A549 (cell line): ENCODE measurements around the gene TRANK1. TPM values are rescaled to one million over a fixed set of nuclear protein-coding genes. Genes with fewer than 3 reads are reported as not detected.
A peak's percentile ranks its signal among the peaks of the same experiment; 100 is the strongest.

ENCODE experiments used
- ATAC-seq, 2 experiments: fragments of 200-7000 bp in 1 of 2; fragments of >200 bp in 1 of 2; cut with Nextera tagmentation in 1 of 2; cut with Tn5 transposase in 1 of 2; 3 replicates each; pipeline versions ENCODE4 v1.8.0 to v1.9.1; 2018 to 2020; ENCODE audit warnings: mild to moderate bottlenecking in 1 of 2, moderate library complexity in 1 of 2
- CTCF ChIA-PET: fragments of 300-600 bp; sonication (Branson Sonifier 250); formaldehyde crosslinking; extraction: SDS; loops from one replicate; lab custom pipeline; 2021; ENCODE audit warnings: antibody characterized with exemption, inconsistent platforms; lab: Yijun Ruan, JAX
- POLR2A ChIA-PET: fragments of 350-600 bp; formaldehyde crosslinking; extraction: SDS; loops from one replicate; lab custom pipeline; 2021; ENCODE audit warnings: antibody characterized with exemption, inconsistent platforms; lab: Yijun Ruan, JAX
- DNase-seq, 2 experiments: peaks; one replicate each; pipeline versions ENCODE4 v3.0.0 to v3.0.0-alpha.2; 2011 to 2016; ENCODE audit warnings: low read depth in 1 of 2, low spot score in 1 of 2
- FAIRE-seq: peaks from 2 replicates; lab custom pipeline; 2011; peaks lifted over from hg19 to GRCh38; lab: Jason Lieb, UNC
- H3K27ac ChIP-seq, 2 experiments: fragments of >200 bp; sonication (Bioruptor Twin); formaldehyde crosslinking; 3 replicates each; pipeline ENCODE4 v1.5.1; 2016 to 2017
- H3K4me1 ChIP-seq: fragments of >200 bp; sonication (Bioruptor Twin); formaldehyde crosslinking; 3 replicates; pipeline ENCODE4 v1.6.1; 2016
- H3K4me2 ChIP-seq: fragments of >200 bp; sonication (Bioruptor Twin); formaldehyde crosslinking; 3 replicates; pipeline ENCODE4 v1.6.1; 2016
- H3K4me3 ChIP-seq: fragments of >200 bp; sonication (Bioruptor Twin); formaldehyde crosslinking; 3 replicates; pipeline ENCODE4 v1.5.1; 2016
- H3K9me3 ChIP-seq: fragments of >200 bp; sonication (Bioruptor Twin); formaldehyde crosslinking; 3 replicates; pipeline ENCODE4 v1.6.1; 2016
- ATOH8 ChIP-seq: fragments of 250-450 bp; sonication (Bioruptor Pico); IDR thresholded peaks from 2 replicates; pipeline ENCODE4 v1.5.0; 2020; ENCODE audit warnings: low read depth, mild to moderate bottlenecking, moderate library complexity
- CEBPB ChIP-seq, 2 experiments: fragments of >200 bp in 1 of 2; sonication (Bioruptor Twin) in 1 of 2; formaldehyde crosslinking in 1 of 2; IDR thresholded peaks; 2 replicates each; pipeline ENCODE4 v1.6.1; 2012 to 2016
- CHD2 ChIP-seq: fragments of 150-350 bp; IDR thresholded peaks from 2 replicates; pipeline ENCODE4 v1.6.1; 2014; ENCODE audit warnings: low read length; ENCODE audit not compliant: partially characterized antibody
- FOSB ChIP-seq: fragments of 250-450 bp; sonication (Bioruptor Pico); IDR thresholded peaks from 2 replicates; pipeline ENCODE4 v1.5.0; 2020; ENCODE audit warnings: mild to moderate bottlenecking, moderate library complexity
- FOSL2 ChIP-seq, 2 experiments: fragments of 450-650 bp in 1 of 2; fragments of >200 bp in 1 of 2; sonication (Bioruptor Twin) in 1 of 2; formaldehyde crosslinking; IDR thresholded peaks; 2 replicates each; pipeline versions ENCODE4 v1.5.0 to v1.6.1; 2016 to 2020; ENCODE audit warnings: mild to moderate bottlenecking in 1 of 2, moderate library complexity in 1 of 2
- FOXS1 ChIP-seq: fragments of 250-450 bp; sonication (Bioruptor Pico); IDR thresholded peaks from 2 replicates; pipeline ENCODE4 v1.5.0; 2020; ENCODE audit warnings: mild to moderate bottlenecking, moderate library complexity
- HDAC2 ChIP-seq: fragments of 200-600 bp; sonication (generic); IDR thresholded peaks from 2 replicates; pipeline ENCODE4 v1.6.1; 2016
- HEYL ChIP-seq: fragments of 250-450 bp; sonication (Bioruptor Pico); IDR thresholded peaks from 2 replicates; pipeline ENCODE4 v1.8.0; 2021; ENCODE audit warnings: mild to moderate bottlenecking, moderate library complexity
- HMGXB4 ChIP-seq: fragments of 250-450 bp; sonication (Bioruptor Pico); IDR thresholded peaks from 2 replicates; pipeline ENCODE4 v1.5.0; 2021; ENCODE audit warnings: mild to moderate bottlenecking, moderate library complexity, borderline replicate concordance
- HOXA7 ChIP-seq: fragments of 250-450 bp; sonication (Bioruptor Pico); IDR thresholded peaks from 2 replicates; pipeline ENCODE4 v1.5.0; 2020; ENCODE audit warnings: mild to moderate bottlenecking, moderate library complexity
- POLR2A ChIP-seq: IDR thresholded peaks from 2 replicates; pipeline ENCODE4 v1.6.1; 2012; ENCODE audit warnings: mild to moderate bottlenecking, low read length
- REST ChIP-seq: fragments of 200-600 bp; sonication (generic); IDR thresholded peaks from 2 replicates; pipeline ENCODE4 v1.6.1; 2016; ENCODE audit warnings: antibody characterized with exemption, mild to moderate bottlenecking, moderate library complexity
- RFX5 ChIP-seq: fragments of 450-650 bp; IDR thresholded peaks from 2 replicates; pipeline ENCODE4 v1.7.1; 2014; ENCODE audit warnings: antibody characterized with exemption, mild to moderate bottlenecking, moderate library complexity
- TFCP2L1 ChIP-seq: fragments of 250-450 bp; sonication (Bioruptor Pico); IDR thresholded peaks from 2 replicates; pipeline ENCODE4 v1.5.0; 2021; ENCODE audit warnings: mild to moderate bottlenecking
- TP53 ChIP-seq: fragments of 250-450 bp; sonication (Bioruptor Pico); IDR thresholded peaks from 2 replicates; pipeline ENCODE4 v1.5.0; 2021; ENCODE audit warnings: mild to moderate bottlenecking, moderate library complexity
- ZSCAN20 ChIP-seq: fragments of 250-450 bp; sonication (Bioruptor Pico); IDR thresholded peaks from 2 replicates; pipeline ENCODE4 v1.8.0; 2022; ENCODE audit warnings: mild to moderate bottlenecking, moderate library complexity
- WGBS: methylation state at CpG from one replicate; pipeline ENCODE4 v1.1.6; 2017; ENCODE audit errors: missing lambda C conversion rate; 5-methylcytosine and 5-hydroxymethylcytosine counted together
- polyA plus RNA-seq, 4 experiments: library from polyadenylated mRNA; depleted of rRNA in 3 of 4; stranded (reverse); fragments of >200 nt; fragmentation: RNase III in 1 of 4; extraction: RNeasy Plus Mini Kit Qiagen cat#74134 plus additional on column Dnase treatment in 1 of 4; gene quantifications; 2 replicates in 3 of 4; 3 replicates in 1 of 4; pipeline ENCODE4 v1.2.3, GENCODE V29; 2011 to 2017

Gene TRANK1
- polyA plus RNA-seq, 2 of the 4 experiments (the other 2 are of a cell fraction): 0.58 to 3.2 TPM

- H3K9me3 ChIP-seq: no peaks in the 10 kb centered on the region
- peaks cover 30% of the 10 kb centered on the region for H3K4me1 ChIP-seq
- CTCF ChIA-PET: interaction anchor here (2.8 kb wide), 1 partner anchor 31 kb away, joined by 7 read pairs; no protein-coding TSS in a partner anchor
- POLR2A ChIA-PET: no interaction called here
- H3K4me2 ChIP-seq: peak overlapping the region; percentile 96
- FAIRE-seq (no peak), DNase-seq (no peak), ATAC-seq (no peak)
- H3K4me3 ChIP-seq: no peak overlapping the region
- no peak for TF ChIP-seq POLR2A
- no peak for TF ChIP-seq TFCP2L1
- TF ChIP-seq CEBPB (IDR thresholded peaks at IDR 0.05): no peak
- no peak for TF ChIP-seq ATOH8 (CRISPR knock-in tag)
- TF ChIP-seq CHD2: no peak
- no peak for TF ChIP-seq FOSL2 (IDR thresholded peaks at IDR 0.05)
- no peak for TF ChIP-seq FOSL2 (CRISPR knock-in tag; IDR thresholded peaks at IDR 0.05)
- TF ChIP-seq REST: no peak
- no peak for TF ChIP-seq HOXA7 (CRISPR knock-in tag)
- no peak for TF ChIP-seq TP53 (CRISPR knock-in tag)
- no peak for TF ChIP-seq RFX5
- no peak overlapping the region for H3K27ac ChIP-seq
These were observed 44.7 kb upstream of the TRANK1 start for GRCh38 chr3:36989568-36989967.

- DNase-seq: no peak
- Histone ChIP-seq H3K4me2 (peak overlapping the region; percentile 96), H3K4me1 (peaks cover 27% of the 10 kb centered on the region), H3K9me3 (no peaks in the 10 kb centered on the region), H3K4me3 (no peak overlapping the region), H3K27ac (no peak overlapping the region)
- FAIRE-seq: no peak
- TF ChIP-seq HMGXB4 (CRISPR knock-in tag): no peak
- TF ChIP-seq FOXS1 (CRISPR knock-in tag): no peak
- CTCF ChIA-PET: no interaction called here
- POLR2A ChIA-PET: interaction anchor here (0.7 kb wide), 1 partner anchor 142 kb away, joined by 11 read pairs; no protein-coding TSS in a partner anchor
- WGBS: 94% methylated on average over 3 of the region's 3 CpGs
- no peak for ATAC-seq
These were observed 44.2 kb upstream of the TRANK1 start for GRCh38 chr3:36989005-36989404.

- no peak overlapping the region for H3K4me3 ChIP-seq
- FAIRE-seq (no peak), ATAC-seq (no peak), DNase-seq (no peak)
- H3K4me1 ChIP-seq: peaks cover 27% of the 10 kb centered on the region
- WGBS: 93% methylated on average over 2 of the region's 2 CpGs
- TF ChIP-seq HEYL (CRISPR knock-in tag) (no peak), HMGXB4 (CRISPR knock-in tag) (no peak), POLR2A (no peak), ZSCAN20 (CRISPR knock-in tag) (no peak), FOXS1 (CRISPR knock-in tag) (no peak), CHD2 (no peak), HDAC2 (no peak), FOSB (CRISPR knock-in tag) (no peak)
- no peaks in the 10 kb centered on the region for H3K9me3 ChIP-seq
- ChIA-PET POLR2A (no interaction called here), CTCF (interaction anchor here (1.4 kb wide), 1 partner anchor 29 kb away, joined by 8 read pairs; no protein-coding TSS in a partner anchor)
- H3K27ac ChIP-seq: no peak overlapping the region
- no peak overlapping the region for H3K4me2 ChIP-seq
These were observed 43.5 kb upstream of the TRANK1 start for GRCh38 chr3:36988356-36988755.
